HepG2 (cell line): ENCODE measurements around the gene FIGLA.

Experiments
- CREB1 ChIP-seq, 2 experiments: fragments of 450-650 bp in 1 of 2; IDR thresholded peaks; 2 replicates each; pipeline ENCODE4 v1.6.1; 2016 to 2017; ENCODE audit warnings: control low read depth in 1 of 2, mild to moderate bottlenecking in 1 of 2, missing compliant biosample characterization in 1 of 2, missing genetic modification characterization in 1 of 2
- EZH2 ChIP-seq: conservative IDR thresholded peaks from 2 replicates; pipeline ENCODE4 v1.6.1; 2012; ENCODE audit warnings: mild to moderate bottlenecking, low read depth, low read length, moderate library complexity
- FOSL1 ChIP-seq: sonication (generic); formaldehyde crosslinking; IDR thresholded peaks from 2 replicates; pipeline ENCODE4 v1.9.0; 2021; ENCODE audit warnings: missing genetic modification reagents, borderline replicate concordance
- FOXA3 ChIP-seq: IDR thresholded peaks from 2 replicates; pipeline ENCODE4 v1.6.1; 2016; ENCODE audit warnings: missing genetic modification reagents, missing compliant biosample characterization
- MTA1 ChIP-seq: sonication (generic); formaldehyde crosslinking; IDR thresholded peaks from 2 replicates; pipeline ENCODE4 v1.4.0; 2020; ENCODE audit warnings: missing genetic modification reagents, mild to moderate bottlenecking, borderline replicate concordance
- NR2C2 ChIP-seq: sonication (generic); formaldehyde crosslinking; IDR thresholded peaks from 2 replicates; pipeline ENCODE4 v1.4.0; 2020; ENCODE audit warnings: missing genetic modification reagents, mild to moderate bottlenecking, moderate library complexity, borderline replicate concordance
- TBX2 ChIP-seq: sonication (generic); formaldehyde crosslinking; IDR thresholded peaks from 2 replicates; pipeline ENCODE4 v1.5.0; 2020; ENCODE audit warnings: missing genetic modification reagents, mild to moderate bottlenecking, borderline replicate concordance
- ZKSCAN1 ChIP-seq: fragments of 150-350 bp; IDR thresholded peaks from 2 replicates; pipeline ENCODE4 v1.6.1; 2014; ENCODE audit warnings: low read length
- ZNF775 ChIP-seq: sonication (generic); formaldehyde crosslinking; IDR thresholded peaks from 2 replicates; pipeline ENCODE4 v1.4.0; 2020; ENCODE audit warnings: missing genetic modification reagents, mild to moderate bottlenecking, moderate library complexity, borderline replicate concordance
- TF ChIP-seq, protein P1 (sequence below): sonication (generic); formaldehyde crosslinking; IDR thresholded peaks from 2 replicates; pipeline ENCODE4 v1.5.1; 2020; ENCODE audit warnings: missing genetic modification reagents, mild to moderate bottlenecking, borderline replicate concordance
- TF ChIP-seq, protein P2 (sequence below): sonication (generic); formaldehyde crosslinking; IDR thresholded peaks from 2 replicates; pipeline ENCODE4 v1.5.0; 2020; ENCODE audit warnings: mild to moderate bottlenecking, missing genetic modification reagents, moderate library complexity
- TF ChIP-seq, protein P3 (sequence below): IDR thresholded peaks from 2 replicates; pipeline ENCODE4 v1.6.1; 2016; ENCODE audit warnings: low read depth
- TF ChIP-seq, protein P4 (sequence below): sonication (generic); formaldehyde crosslinking; IDR thresholded peaks from 2 replicates; pipeline ENCODE4 v1.5.0; 2020; ENCODE audit warnings: mild to moderate bottlenecking, missing genetic modification reagents, borderline replicate concordance

DNA sequence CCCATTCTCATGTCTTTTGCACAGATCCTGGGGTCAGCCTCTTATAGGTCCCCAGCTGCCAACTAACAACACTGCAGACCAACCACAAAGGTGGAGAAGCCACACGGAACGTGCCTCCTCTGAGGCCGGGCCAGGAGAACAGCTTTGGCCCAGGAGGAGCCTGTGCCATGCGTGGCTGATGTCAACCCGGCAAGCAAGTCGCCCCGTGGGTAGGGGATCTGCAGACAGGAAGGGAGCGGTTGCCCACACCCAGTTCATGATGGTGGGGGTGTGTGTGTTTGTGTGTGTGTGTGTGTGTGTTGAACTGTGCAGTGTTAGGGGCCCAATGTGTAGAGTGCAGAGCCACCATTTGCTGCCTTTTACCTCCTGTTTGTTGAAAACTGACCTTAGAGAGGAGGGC lies 32.4 kb upstream of the FIGLA start:
- TF ChIP-seq EZH2 = no peak
- TF ChIP-seq MTA1 (CRISPR knock-in tag) = no peak
- TF ChIP-seq, protein P1, sequence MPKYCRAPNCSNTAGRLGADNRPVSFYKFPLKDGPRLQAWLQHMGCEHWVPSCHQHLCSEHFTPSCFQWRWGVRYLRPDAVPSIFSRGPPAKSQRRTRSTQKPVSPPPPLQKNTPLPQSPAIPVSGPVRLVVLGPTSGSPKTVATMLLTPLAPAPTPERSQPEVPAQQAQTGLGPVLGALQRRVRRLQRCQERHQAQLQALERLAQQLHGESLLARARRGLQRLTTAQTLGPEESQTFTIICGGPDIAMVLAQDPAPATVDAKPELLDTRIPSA = no peak
- TF ChIP-seq, protein P2, sequence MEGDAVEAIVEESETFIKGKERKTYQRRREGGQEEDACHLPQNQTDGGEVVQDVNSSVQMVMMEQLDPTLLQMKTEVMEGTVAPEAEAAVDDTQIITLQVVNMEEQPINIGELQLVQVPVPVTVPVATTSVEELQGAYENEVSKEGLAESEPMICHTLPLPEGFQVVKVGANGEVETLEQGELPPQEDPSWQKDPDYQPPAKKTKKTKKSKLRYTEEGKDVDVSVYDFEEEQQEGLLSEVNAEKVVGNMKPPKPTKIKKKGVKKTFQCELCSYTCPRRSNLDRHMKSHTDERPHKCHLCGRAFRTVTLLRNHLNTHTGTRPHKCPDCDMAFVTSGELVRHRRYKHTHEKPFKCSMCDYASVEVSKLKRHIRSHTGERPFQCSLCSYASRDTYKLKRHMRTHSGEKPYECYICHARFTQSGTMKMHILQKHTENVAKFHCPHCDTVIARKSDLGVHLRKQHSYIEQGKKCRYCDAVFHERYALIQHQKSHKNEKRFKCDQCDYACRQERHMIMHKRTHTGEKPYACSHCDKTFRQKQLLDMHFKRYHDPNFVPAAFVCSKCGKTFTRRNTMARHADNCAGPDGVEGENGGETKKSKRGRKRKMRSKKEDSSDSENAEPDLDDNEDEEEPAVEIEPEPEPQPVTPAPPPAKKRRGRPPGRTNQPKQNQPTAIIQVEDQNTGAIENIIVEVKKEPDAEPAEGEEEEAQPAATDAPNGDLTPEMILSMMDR (CRISPR knock-in tag) = no peak
- no peak for TF ChIP-seq CREB1 (IDR thresholded peaks at IDR 0.05)
- no peak for TF ChIP-seq CREB1 (CRISPR knock-in tag; IDR thresholded peaks at IDR 0.05)
- TF ChIP-seq NR2C2 = no peak
- TF ChIP-seq, protein P3, sequence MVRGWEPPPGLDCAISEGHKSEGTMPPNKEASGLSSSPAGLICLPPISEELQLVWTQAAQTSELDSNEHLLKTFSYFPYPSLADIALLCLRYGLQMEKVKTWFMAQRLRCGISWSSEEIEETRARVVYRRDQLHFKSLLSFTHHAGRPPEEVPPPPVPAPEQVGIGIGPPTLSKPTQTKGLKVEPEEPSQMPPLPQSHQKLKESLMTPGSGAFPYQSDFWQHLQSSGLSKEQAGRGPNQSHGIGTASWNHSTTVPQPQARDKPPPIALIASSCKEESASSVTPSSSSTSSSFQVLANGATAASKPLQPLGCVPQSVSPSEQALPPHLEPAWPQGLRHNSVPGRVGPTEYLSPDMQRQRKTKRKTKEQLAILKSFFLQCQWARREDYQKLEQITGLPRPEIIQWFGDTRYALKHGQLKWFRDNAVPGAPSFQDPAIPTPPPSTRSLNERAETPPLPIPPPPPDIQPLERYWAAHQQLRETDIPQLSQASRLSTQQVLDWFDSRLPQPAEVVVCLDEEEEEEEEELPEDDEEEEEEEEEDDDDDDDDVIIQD (CRISPR knock-in tag) = no peak
- no peak for TF ChIP-seq ZKSCAN1
- TF ChIP-seq, protein P4, sequence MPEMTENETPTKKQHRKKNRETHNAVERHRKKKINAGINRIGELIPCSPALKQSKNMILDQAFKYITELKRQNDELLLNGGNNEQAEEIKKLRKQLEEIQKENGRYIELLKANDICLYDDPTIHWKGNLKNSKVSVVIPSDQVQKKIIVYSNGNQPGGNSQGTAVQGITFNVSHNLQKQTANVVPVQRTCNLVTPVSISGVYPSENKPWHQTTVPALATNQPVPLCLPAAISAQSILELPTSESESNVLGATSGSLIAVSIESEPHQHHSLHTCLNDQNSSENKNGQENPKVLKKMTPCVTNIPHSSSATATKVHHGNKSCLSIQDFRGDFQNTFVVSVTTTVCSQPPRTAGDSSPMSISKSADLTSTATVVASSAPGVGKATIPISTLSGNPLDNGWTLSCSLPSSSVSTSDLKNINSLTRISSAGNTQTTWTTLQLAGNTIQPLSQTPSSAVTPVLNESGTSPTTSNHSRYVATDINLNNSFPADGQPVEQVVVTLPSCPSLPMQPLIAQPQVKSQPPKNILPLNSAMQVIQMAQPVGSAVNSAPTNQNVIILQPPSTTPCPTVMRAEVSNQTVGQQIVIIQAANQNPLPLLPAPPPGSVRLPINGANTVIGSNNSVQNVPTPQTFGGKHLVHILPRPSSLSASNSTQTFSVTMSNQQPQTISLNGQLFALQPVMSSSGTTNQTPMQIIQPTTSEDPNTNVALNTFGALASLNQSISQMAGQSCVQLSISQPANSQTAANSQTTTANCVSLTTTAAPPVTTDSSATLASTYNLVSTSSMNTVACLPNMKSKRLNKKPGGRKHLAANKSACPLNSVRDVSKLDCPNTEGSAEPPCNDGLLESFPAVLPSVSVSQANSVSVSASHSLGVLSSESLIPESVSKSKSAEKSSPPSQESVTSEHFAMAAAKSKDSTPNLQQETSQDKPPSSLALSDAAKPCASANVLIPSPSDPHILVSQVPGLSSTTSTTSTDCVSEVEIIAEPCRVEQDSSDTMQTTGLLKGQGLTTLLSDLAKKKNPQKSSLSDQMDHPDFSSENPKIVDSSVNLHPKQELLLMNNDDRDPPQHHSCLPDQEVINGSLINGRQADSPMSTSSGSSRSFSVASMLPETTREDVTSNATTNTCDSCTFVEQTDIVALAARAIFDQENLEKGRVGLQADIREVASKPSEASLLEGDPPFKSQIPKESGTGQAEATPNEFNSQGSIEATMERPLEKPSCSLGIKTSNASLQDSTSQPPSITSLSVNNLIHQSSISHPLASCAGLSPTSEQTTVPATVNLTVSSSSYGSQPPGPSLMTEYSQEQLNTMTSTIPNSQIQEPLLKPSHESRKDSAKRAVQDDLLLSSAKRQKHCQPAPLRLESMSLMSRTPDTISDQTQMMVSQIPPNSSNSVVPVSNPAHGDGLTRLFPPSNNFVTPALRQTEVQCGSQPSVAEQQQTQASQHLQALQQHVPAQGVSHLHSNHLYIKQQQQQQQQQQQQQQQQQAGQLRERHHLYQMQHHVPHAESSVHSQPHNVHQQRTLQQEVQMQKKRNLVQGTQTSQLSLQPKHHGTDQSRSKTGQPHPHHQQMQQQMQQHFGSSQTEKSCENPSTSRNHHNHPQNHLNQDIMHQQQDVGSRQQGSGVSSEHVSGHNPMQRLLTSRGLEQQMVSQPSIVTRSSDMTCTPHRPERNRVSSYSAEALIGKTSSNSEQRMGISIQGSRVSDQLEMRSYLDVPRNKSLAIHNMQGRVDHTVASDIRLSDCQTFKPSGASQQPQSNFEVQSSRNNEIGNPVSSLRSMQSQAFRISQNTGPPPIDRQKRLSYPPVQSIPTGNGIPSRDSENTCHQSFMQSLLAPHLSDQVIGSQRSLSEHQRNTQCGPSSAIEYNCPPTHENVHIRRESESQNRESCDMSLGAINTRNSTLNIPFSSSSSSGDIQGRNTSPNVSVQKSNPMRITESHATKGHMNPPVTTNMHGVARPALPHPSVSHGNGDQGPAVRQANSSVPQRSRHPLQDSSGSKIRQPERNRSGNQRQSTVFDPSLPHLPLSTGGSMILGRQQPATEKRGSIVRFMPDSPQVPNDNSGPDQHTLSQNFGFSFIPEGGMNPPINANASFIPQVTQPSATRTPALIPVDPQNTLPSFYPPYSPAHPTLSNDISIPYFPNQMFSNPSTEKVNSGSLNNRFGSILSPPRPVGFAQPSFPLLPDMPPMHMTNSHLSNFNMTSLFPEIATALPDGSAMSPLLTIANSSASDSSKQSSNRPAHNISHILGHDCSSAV (CRISPR knock-in tag) = no peak
- no peak for TF ChIP-seq FOXA3
- TF ChIP-seq FOSL1 (CRISPR knock-in tag) = no peak
- no peak for TF ChIP-seq ZNF775 (CRISPR knock-in tag)
- no peak for TF ChIP-seq TBX2 (CRISPR knock-in tag)
